Gastrocnemius medialis (tissue), 4 donors: ENCODE data around the gene S100A1.

ENCODE experiments used
- POLR2A ChIP-seq, 2 donors: fragments of 450-650 bp; IDR thresholded peaks; one replicate each; pipeline ENCODE4 v1.6.1; 2017; ENCODE audit warnings: antibody characterized with exemption in 2 of 2, mild to moderate bottlenecking in 2 of 2, moderate library complexity in 2 of 2
- TF ChIP-seq, protein P1 (sequence below), 5 experiments: fragments of 450-650 bp in 3 of 5; fragments of 200-600 bp in 2 of 5; sonication (generic) in 2 of 5; IDR thresholded peaks in 4 of 5; conservative IDR thresholded peaks in 1 of 5; 1 replicate in 4 of 5; 2 replicates in 1 of 5; pipeline ENCODE4 v1.5.1; 2016 to 2019; ENCODE audit warnings: antibody characterized with exemption in 5 of 5, mild to moderate bottlenecking in 3 of 5, moderate library complexity in 3 of 5

DNA sequence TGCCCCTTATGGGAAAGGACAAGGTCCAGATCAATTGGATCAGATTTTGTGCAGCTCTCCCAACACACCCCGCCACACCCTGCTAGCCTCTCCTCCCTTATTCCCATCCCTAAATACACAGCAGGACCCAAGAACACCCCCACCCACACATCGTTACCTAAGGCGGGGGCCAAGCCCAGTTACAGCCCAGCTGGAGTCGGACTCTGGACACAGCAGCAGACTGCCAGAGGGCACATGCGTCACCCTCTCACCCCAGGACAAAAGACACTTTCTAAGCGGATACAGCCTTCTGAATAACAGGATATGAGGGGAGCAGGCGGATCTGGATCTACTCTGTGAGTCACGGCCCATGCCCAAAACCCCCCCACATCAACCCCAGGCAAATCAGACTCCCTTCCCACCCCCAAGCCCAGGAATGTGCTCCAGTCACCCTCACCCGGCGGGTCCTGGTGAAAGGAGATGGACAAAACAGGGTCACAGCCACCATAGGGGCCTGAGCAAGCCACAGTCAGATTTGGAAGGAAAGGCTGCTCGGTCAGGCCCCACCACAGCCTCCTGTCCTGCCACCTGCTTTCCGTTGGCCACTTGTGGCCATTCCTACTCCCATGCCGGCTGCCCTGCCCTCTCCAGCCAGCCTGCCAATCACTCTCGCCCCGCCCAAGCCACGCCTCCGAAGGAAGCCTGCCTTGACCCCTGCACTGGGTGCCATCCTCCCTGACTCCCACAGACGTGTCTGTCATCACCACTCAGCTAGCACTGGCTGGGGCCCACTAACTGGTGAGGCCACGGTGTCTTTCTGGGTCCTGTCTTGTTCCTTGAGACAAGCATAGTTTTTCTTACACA is 19.3 kb upstream of the S100A1 start:
- TF ChIP-seq, protein P1, sequence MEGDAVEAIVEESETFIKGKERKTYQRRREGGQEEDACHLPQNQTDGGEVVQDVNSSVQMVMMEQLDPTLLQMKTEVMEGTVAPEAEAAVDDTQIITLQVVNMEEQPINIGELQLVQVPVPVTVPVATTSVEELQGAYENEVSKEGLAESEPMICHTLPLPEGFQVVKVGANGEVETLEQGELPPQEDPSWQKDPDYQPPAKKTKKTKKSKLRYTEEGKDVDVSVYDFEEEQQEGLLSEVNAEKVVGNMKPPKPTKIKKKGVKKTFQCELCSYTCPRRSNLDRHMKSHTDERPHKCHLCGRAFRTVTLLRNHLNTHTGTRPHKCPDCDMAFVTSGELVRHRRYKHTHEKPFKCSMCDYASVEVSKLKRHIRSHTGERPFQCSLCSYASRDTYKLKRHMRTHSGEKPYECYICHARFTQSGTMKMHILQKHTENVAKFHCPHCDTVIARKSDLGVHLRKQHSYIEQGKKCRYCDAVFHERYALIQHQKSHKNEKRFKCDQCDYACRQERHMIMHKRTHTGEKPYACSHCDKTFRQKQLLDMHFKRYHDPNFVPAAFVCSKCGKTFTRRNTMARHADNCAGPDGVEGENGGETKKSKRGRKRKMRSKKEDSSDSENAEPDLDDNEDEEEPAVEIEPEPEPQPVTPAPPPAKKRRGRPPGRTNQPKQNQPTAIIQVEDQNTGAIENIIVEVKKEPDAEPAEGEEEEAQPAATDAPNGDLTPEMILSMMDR (IDR thresholded peaks at IDR 0.05 in 4 of 5, conservative IDR thresholded peaks at IDR 0.05 in 1 of 5), result no peak
- peak; percentile 45 to 74 for TF ChIP-seq POLR2A (IDR thresholded peaks at IDR 0.05)
